NCI-H524 (cell line): ENCODE data around the gene RELN.
"Not testable (repeated sequence)": the region's sequence is repeated elsewhere in the genome, so short reads cannot be mapped to it uniquely, and the experiment has no call there.

ENCODE experiments used
- DNase-seq, 2 experiments: peaks; one replicate each; lab custom pipeline; 2025; lab: John Stamatoyannopoulos, UW

The RELN gene

DNA sequence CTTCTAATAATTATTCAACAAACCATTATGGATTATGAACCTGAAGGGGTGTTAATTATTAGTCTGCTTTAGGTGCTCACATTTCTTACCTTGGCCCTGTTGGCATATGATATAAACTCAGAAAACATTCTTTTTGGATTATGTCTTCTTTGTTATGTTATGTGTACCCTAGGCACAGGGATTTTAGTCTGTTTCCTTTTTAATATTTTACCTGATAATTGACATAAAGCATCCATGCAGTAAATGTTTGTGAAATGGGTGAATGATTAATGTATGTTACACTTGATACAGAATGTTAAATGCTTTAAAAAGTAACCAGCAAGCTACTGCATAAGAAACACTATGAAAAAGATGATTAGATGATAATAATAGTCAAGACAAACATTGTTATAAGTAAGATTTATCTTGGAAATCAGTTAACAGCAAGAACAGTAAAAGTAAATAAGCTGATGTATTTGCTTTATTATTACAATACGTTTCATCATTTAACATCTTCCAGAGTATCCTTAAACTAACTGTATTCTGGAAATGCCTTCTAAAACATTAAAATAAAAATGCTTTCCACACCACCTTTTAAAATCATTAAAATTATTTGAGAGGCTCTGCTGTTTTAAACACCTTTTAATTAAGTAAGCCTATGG, 204.7 kb downstream of the RELN start:
- no peak for DNase-seq

DNA sequence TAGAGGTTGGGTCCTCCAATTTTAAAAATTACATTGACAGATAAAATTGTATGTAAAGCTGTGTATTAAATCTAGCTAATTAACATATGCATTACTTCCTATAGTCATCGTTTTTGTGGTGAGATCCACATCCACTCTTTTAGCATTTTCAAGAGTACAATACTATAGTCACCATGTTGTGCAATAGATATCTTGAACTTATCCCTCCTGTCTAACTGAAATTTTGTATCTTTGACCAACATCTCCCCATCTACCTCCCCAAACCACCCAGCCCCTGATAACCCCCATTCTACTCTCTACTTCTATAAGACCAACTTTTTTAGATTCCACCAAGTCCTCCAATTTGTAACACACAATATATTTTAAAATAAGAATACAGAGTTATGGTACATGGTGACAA, 208.0 kb downstream of the RELN start:
- no peak for DNase-seq

DNA sequence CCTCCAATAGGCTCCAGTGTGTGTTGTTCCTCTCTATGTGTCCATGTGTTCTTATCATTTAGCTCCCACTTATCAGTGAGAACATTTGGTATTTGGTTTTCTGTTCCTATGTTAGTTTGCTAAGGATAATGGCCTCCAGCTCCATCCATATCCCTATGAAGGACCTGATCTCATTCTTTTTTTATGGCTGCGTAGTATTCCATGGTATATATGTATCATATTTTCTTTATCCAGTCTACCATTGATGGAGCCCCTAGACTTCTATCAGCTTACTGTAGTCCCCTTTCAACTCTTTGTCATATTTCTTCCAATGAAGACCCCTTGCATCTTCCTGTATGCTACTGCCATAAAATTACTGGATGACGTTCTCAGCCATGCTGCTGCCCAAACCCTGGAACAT, 208.9 kb downstream of the RELN start:
- not testable (repeated sequence) for DNase-seq

DNA sequence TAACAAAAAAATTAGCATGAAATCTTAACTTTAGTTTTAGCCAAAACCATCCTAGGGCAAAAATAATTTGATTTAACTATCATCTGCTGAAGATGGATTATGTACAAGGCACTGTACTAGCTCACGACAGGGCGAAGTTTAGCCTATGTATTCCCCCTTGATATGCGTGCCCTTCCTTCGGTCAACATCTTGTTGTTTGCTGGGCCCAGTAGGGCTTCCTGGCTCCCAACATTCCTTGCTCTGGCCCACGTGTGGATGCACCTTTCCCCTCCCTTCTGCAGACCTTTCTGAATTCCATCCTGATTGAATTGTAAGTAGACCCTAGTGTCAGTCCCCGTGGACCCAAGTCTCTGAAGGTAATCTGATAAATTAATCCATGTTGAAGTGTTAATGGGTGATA, 212.0 kb downstream of the RELN start:
- no peak for DNase-seq

DNA sequence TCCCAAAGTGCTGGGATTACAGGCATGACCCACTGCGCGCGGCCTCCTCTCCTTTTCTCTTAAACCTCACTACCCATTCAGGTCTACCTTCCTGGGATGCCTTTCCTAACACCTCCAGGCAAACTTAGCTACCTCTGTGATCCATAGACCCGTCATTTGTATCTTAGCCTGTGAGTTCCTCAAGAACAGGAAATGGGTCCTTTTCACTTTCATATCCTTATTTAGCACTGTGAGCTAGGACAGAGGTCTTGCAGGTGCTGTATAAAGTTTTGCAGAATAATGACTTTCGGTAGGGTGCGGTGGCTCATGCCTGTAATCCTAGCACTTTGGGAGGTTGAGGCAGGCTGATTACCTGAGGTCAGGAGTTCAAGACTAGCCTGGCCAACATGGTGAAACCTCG, 215.7 kb downstream of the RELN start:
- DNase-seq = no peak

DNA sequence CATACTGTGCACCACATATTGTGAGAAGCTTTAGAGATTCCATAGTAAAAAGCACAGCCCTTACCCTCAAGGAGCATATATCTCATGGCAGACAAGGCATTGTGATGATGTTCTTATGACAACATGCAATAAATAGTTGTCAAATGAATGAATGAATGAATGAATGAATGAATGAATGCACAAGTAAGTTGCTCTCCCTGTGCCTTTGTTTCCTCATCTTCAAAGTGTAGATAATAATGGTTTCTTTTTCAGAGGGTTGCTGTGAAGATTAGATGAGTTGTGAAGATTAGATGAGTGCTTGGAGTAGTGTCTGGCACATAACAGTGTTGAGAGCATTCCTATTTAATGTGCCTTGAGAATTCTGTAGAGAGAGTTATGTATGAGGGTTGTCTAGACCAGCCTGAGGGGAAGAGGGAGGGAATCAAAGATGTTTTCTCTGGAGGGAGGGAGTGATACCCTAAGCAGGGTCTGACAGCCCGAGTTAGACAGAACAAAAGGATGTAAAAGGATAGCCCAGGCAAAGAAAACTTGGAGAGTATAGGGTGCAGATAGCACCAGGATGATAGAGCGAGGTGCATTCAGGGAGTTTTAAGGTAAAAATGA, 217.2 kb downstream of the RELN start:
- DNase-seq = no peak

DNA sequence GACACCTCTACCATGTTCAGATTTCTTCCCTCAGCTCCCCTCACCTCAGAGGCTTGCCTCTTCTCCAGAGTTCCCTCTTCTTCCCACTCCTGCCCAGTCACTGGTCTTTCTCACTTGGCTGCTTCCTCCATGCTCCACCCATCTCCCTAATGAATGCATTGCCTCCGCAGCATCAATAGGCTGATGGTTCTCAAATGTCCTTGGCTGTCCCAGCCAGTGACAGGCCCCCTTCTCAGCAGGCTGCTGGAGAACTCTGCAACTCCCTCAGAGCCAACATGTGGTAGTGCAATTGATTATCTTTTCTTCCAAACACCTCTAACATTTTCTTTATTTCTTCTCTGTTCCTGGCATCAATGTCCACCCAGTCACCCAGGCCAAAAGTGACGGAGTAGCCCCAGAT, 218.2 kb downstream of the RELN start:
- no peak for DNase-seq

DNA sequence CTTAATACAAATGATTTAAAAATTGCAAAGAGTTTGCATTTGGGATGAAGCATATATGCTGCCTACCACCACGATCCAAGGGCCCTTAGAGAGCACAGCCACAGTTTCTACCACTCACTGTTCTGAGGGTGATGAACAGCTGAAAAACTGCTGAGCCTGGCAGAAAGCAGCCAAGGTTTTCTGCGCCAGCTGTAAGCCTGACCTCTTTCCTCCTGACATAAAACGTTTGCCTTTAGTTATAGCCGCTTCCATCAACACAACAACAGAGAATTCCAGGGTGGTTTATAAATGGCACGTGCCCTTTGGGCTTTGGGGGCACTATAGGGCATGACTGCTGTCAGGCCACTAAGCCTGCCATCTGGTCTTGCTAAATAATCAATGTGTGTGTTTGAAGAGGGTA, 222.8 kb downstream of the RELN start:
- peak; percentile 12 to 35 for DNase-seq

DNA sequence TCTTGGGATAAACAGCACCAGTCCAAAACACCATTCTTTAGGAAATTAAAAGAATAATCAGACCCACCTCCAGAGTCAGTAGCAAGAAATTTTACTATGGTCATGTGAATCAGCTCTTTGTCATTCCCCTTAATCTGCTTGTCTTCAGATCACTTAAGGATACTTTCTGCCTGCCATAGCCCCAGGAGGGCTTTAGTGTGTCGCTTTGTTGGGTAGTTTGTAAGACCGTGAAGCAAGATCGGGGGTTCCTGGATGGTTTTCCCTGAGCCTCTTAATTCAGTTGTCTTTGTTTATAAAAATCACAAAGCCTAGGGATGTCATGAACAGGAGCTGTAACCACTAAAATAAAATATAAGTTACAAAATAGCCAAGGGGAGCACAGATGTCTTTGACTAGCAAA, 223.6 kb downstream of the RELN start:
- DNase-seq = no peak

DNA sequence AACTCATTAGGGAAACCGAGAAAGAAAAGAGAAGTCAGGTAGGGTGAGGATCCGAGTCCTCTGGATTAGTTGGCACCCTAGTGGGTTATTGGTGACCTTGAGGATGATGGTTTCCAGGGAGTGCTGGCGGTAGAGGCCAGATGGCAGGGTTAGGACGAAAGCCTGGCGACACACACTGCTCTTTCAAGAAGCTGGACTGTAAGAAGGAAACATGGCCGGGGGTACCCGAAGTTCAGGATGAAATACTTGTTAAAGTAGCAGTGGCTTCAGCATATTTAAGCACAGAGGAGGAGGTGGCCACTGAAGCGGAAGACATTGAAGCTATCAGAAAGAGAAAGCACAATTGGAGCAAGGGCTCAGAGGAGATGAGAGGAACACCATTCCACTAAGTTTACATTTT, 224.6 kb downstream of the RELN start:
- DNase-seq = peak in 1 of 2 experiments; percentile 17

DNA sequence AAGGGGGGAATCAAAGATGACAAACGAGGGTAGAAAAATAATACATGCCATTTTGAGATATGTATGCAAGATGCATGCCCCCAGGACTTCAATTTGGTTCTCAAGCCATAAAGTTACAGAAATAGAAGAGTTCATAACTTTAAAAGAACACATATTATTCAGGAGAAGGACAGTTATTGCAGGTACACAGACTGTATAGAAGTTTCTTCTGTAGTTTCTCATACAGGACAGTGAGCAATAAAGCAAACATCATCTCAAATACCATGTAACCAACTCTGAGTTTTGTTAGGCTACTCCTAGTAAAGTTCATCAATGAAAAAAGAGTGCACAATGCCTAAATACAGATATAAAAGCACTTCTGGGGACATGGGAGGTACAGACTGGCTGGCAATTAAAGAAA, 226.6 kb downstream of the RELN start:
- DNase-seq = no peak

DNA sequence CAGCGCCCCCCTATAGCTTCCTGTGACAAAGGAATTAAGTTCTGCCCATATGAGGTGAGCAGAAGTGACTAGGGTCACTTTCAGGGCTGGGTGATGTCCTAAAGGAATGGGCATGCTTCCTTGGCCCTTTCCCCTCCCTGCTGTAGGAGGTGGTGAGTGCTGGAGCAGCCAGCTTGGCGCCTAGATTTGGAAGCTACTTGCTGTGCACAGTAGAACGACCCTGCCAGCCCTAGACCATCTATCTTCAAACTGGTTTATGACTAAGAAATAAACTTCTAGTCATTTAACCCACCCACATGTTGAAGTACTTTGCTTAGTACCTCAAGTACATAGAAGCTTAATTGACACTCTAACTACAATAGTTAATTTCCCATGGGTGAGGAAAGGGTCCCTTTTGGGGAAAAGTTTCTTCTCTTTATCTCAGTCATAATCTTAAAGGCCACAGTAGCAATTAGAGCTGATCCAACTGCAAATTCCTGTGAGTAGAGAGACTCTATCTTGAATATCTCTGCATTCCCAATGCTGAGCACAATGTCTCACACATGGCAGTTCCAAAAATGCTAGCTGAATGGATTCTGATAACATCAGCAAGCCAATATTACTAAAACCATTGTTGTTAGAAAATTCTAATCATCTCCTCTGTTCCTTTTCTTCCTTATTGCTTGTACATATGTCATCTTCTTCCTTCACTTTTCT, 227.2 kb downstream of the RELN start:
- no peak for DNase-seq

DNA sequence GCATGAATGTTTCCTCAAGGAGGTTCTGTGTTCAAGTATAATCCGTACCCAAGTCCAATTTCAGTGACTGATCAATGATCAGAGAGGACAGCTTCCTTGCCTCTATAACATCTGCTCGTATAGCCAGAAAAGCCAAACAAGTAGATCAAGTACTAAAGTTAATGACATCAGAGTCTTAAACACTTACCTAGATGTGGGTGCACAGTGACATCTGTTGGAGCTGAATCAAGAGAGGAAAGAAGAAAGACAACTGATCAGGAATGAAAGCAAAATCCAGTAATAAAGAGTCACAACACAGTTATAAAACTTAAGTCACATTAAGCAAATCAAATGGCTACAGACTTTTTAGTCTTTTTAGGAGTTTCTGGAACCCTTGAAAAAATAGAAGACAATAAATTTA, 236.5 kb downstream of the RELN start:
- DNase-seq = peak; percentile 55 to 79

DNA sequence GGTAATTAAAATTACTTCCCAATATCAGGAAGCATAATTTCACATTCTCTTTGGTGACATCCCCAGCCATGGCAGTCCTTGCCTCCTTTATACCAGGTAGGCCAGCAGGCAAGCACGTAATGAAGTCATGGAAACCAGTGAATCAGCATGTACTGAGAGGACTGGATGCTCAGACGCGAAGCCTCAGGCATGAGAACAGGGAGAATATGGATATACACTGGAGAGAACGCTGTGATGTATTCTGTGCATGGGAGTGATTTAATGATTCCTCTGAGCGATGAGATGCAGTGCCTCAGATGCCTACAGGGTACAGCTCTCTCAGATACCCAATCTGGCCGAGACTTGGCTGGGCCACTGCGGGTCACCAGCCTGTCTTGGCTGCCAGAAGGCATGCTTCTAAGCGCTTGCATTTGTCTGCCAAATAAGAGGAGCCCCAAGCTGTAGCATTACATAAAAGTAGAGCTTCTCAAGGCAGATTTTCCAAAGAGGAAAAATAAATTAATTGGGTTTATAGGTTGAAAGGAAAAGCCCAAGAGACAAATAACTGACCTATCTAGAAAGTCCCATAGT, 238.1 kb downstream of the RELN start:
- no peak for DNase-seq

DNA sequence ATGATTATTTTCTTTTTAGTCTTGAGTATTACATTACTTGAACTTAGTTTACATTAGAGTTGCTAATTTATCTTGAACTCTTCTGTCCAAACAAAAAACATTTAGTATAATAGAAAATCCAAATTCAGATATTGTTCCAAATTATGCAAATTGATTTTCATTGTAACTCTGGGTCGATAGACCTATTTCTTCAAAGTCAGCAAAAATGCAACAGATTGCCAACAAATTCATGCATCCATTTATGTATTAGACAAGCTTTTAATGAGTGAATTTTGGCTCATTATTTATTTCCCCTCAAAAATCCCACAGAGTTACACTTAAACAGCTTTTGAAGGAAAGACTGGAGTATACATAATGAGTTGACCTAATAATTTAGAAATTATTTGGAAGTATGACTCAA, 240.8 kb downstream of the RELN start:
- DNase-seq = no peak

DNA sequence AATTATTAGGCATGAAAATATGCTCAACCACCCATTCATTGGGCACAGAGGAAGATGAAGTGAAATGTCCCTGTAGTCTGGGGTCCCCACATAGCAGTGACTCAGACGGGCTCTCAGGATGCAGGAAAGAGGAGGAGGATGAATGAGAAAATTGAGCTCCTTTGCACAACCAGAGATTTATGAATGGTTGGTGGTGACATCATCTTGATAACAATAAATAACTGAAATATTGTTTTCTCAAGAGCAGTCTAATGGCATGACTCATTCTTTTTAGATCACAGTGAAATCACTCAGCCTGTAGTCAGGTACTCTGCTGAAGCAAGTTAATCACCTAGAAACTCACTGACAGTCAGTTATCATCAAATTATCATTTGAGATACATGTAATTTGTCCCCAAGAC, 254.1 kb downstream of the RELN start:
- DNase-seq = no peak

DNA sequence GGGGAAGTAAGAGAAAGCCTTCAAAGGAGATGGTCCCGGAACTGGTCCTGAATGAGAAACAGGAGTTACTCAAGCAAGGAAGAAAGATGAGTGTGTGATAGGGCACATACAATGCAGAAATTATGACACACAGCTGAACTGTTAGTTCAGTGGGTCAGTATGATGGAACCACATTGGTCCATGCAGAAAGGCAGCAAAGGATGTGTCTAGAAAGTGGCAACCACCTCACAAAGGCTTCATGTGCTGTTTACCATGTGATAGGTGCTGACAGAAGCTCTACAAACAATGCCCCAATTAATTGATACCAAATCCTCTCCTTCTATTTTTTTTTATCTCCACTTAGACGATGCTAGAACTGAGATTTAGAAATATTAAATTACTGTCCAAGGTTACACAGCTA, 258.3 kb downstream of the RELN start:
- no peak for DNase-seq

DNA sequence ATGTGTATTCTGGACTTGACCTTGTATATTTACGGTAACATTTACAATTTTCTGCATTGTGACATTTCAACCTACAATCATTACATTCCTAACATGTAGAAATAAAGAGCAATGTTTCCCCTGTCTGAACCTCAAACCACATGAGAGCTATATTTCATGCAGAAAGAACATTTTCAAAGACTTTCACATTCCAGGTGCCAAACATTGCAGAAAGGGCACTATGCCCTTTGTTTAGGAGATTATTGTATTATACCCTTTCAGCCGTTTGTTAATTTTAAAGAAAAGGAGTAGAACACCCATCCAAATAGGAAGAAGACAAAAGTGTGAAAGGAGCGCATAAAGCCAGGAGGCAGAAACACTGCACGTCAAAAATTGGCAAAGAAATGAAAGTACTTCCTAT, 260.4 kb downstream of the RELN start:
- DNase-seq = no peak

DNA sequence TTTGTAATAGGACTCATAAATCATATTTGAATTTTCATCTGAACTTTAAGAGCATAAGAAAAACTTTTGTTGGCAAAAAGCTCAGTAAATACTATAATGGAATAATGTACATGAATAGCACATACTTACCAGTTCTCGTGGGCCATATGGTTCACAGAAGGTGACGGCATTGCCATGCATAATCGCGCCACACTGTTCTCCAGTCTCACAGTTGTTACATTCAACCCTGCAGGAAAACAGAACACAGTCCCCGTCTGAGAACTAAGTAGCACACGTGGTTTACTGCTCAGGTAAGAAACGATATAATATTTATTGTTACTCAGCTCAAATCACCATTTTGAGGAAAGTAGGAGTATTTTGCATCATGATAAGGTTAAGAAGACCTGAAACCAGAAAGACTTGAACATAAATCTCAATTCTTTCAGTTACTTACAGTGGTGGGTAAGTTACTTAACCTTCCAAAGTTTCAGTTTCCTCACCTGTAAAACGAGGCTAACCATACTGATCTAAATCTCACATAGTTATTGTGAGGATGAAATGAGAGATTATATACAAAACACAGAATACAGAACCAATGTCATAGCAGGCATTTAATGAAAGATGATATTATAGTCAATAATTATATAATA, 261.4 kb downstream of the RELN start:
- peak; percentile 27 to 53 for DNase-seq

DNA sequence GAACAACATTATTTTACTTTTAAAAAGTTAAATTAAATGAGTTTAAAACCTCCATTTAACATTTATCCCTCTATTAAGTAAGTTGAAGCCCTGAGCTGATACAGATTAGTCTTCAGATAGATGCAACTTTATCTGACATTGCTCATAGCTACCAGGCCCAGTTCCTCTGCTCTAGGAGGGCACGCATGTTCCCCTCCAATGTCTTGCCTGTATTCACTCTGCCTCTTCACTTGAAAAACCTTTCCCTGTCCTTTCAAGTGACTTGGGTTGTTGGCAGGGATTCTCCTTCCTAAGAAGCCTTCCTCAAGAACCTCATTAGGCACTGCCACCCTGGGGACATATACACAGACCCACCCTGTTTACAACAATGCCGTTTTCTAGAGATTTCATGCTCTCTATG, 270.4 kb downstream of the RELN start:
- DNase-seq = no peak

DNA sequence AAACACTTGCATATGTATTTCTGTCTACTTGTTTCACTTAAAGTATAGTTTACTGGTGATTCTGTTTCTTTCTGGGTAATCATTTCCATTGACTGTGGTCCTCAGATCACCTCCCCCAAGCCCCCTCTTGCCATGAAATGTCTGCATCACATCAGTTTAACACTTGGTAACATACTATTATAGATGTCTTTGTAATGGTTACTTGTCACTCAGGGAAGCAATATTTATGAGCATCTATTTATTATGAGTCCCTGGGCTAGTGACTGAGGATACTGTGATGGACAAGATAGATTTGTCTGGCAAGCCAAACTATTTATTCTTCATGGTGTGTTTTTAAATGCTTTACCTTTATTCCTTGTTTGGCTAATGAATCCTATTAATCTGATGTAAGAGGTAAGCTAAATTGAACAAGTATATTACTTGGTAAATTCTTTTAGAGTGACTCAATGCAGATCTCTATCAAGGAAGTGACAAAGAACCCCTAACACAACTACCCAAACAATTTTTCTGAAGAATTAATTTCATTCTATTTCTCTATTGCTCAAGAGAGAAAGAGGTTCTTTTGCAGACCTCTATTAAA, 270.9 kb downstream of the RELN start:
- DNase-seq = no peak

DNA sequence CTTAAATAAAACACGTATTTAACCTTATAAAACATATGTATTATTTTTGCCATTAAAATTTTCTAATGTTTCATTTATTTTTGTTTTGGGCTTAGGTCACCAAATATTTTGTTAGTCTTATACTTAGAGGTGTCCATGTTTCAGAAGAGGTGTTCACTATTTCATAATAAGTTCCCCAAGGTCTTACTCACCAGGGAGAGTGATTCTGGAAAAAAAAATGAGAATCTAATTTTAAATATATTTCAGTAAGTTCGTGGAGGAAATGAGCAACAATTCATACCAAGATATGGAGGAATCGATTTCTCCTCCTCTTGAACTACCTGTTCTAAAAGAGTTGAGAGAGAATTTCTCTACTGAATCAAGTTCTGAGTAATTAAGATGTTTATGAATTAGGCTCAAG, 271.9 kb downstream of the RELN start:
- no peak for DNase-seq
